Upper lobe of right lung (tissue), 1 donor: ENCODE measurements around the gene KRT84. TPM values are rescaled to one million over a fixed set of nuclear protein-coding genes. Genes with fewer than 3 reads are reported as not detected.

Experiments used
- ATAC-seq: fragments of 200-7000 bp; cut with Tn5 transposase; one replicate; pipeline ENCODE4 v1.9.1; 2020; ENCODE audit warnings: mild to moderate bottlenecking, moderate library complexity
- DNase-seq: peaks from one replicate; pipeline ENCODE4 v3.0.0-alpha.2; 2020
- H3K27ac ChIP-seq: fragments of 200-600 bp; one replicate; pipeline ENCODE4 v1.8.0; 2022
- H3K27me3 ChIP-seq: fragments of 200-600 bp; one replicate; pipeline ENCODE4 v1.8.0; 2022; ENCODE audit warnings: mild to moderate bottlenecking
- H3K36me3 ChIP-seq: fragments of 200-600 bp; one replicate; pipeline ENCODE4 v1.8.0; 2022
- H3K4me1 ChIP-seq: fragments of 200-600 bp; one replicate; pipeline ENCODE4 v1.8.0; 2022
- H3K4me3 ChIP-seq: fragments of 200-600 bp; one replicate; pipeline ENCODE4 v1.8.0; 2022; ENCODE audit warnings: mild to moderate bottlenecking
- H3K9me3 ChIP-seq: fragments of 200-600 bp; one replicate; pipeline ENCODE4 v1.8.0; 2022
- CTCF ChIP-seq: fragments of 200-600 bp; IDR thresholded peaks from one replicate; pipeline ENCODE4 v1.8.0; 2022; ENCODE audit warnings: antibody characterized with exemption
- intact Hi-C: fragments of 100-400 bp; cut with DNase I; formaldehyde crosslinking; loops from one replicate; pipeline ENCODE4 v1.11.0; 2022
- total RNA-seq: library from RNA; stranded (reverse); fragmentation: NEBNext Ultra II Directional; extraction: Animal tissue kit (Norgen Biotek cat#: 25700); gene quantifications from one replicate; pipeline ENCODE4 v1.2.1, GENCODE V29; 2021
- donor health status: DM: no; HTN: yes; CAD: no; lungs with severe emphysema.

Gene KRT84
- total RNA-seq, 1 donor from 2014 or later: not detected

DNA sequence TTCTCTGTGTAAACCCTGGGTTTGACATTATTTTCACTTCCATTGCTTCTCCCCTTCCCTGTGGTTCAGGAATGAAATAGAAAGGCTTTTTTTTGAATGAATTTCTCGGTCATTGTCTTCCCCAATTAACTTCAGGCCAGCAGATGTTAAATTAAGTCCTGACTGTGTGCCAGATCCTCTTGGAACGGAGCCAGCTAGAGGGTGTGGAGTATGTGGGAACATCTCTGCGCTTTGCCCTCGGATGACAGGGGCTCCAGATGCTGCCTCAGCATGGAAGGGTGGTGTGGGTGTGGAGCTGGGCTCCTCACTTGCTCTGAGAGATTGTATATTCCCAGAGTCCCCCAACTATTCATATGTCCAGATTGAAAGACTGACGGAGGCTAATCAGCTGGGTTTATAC lies 31.3 kb downstream of the KRT84 start:
- Histone ChIP-seq H3K27ac (no peak overlapping the region), H3K27me3 (peaks cover 6% of the 10 kb centered on the region), H3K4me1 (no peaks in the 10 kb centered on the region), H3K9me3 (no peaks in the 10 kb centered on the region), H3K4me3 (no peak overlapping the region), H3K36me3 (no peaks in the 10 kb centered on the region)
- intact Hi-C loops: no loop called here
- no peak for ATAC-seq
- no peak for TF ChIP-seq CTCF
- no peak for DNase-seq

GRCh38 chr12:52353766-52354165 lies 31.7 kb downstream of the KRT84 start:
- no peaks in the 10 kb centered on the region for H3K9me3 ChIP-seq
- TF ChIP-seq CTCF: no peak
- DNase-seq: no peak
- no peak overlapping the region for H3K27ac ChIP-seq
- no peaks in the 10 kb centered on the region for H3K36me3 ChIP-seq
- H3K4me3 ChIP-seq: no peak overlapping the region
- intact Hi-C loops: no loop called here
- ATAC-seq: no peak
- H3K27me3 ChIP-seq: peaks cover 6% of the 10 kb centered on the region
- no peaks in the 10 kb centered on the region for H3K4me1 ChIP-seq

DNA sequence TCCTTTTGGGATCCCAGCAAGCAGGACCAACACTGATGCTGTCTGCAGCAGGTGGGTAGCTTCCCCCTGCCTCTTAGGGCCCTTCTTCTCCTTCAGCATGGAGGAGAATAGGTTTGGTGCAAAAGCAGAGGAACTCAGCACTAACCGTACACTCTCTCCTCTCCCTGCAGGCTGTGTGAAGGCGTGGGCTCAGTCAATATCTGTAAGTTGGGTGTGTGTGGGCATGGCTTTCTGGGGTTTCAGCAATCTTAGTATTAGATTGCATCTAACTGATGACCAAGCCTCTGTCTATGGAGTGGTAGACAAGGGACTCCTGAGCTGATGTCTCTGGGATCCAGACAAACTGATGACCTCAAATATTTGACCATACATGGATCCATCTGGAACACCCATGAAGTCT lies 32.5 kb downstream of the KRT84 start:
- no peak for TF ChIP-seq CTCF
- DNase-seq (no peak), ATAC-seq (no peak)
- Histone ChIP-seq H3K36me3 (no peaks in the 10 kb centered on the region), H3K27me3 (peaks cover 6% of the 10 kb centered on the region), H3K9me3 (no peaks in the 10 kb centered on the region), H3K4me3 (no peak overlapping the region), H3K4me1 (no peaks in the 10 kb centered on the region), H3K27ac (no peak overlapping the region)
- intact Hi-C loops: no loop called here

GRCh38 chr12:52351196-52352059 lies 34.0 kb downstream of the KRT84 start:
- H3K4me1 ChIP-seq: no peaks in the 10 kb centered on the region
- no peak for TF ChIP-seq CTCF
- H3K27me3 ChIP-seq: peaks cover 6% of the 10 kb centered on the region
- H3K4me3 ChIP-seq: no peak overlapping the region
- DNase-seq (no peak), ATAC-seq (peak; percentile 39)
- no peaks in the 10 kb centered on the region for H3K9me3 ChIP-seq
- H3K36me3 ChIP-seq: no peaks in the 10 kb centered on the region
- H3K27ac ChIP-seq: no peak overlapping the region
- intact Hi-C loops: no loop called here

- H3K4me1 ChIP-seq: peaks cover 5% of the 10 kb centered on the region
- no peak for DNase-seq
- H3K27me3 ChIP-seq: peaks cover 6% of the 10 kb centered on the region
- H3K27ac ChIP-seq: no peak overlapping the region
- no peaks in the 10 kb centered on the region for H3K9me3 ChIP-seq
- intact Hi-C loops: no loop called here
- TF ChIP-seq CTCF: no peak
- ATAC-seq: no peak
- H3K4me3 ChIP-seq: no peak overlapping the region
- no peaks in the 10 kb centered on the region for H3K36me3 ChIP-seq
These were observed 34.7 kb downstream of the KRT84 start for GRCh38 chr12:52350786-52351185.
